ENCODE measurements around the gene HS6ST1.

Gene HS6ST1

GRCh38 chr2:128290356-128290755 lies 28.3 kb downstream of the HS6ST1 start:
- no peak overlapping the region for H3K4me3 ChIP-seq (replicated peaks; ENCODE audit: low read depth, low read length)
- TF ChIP-seq, protein P1, sequence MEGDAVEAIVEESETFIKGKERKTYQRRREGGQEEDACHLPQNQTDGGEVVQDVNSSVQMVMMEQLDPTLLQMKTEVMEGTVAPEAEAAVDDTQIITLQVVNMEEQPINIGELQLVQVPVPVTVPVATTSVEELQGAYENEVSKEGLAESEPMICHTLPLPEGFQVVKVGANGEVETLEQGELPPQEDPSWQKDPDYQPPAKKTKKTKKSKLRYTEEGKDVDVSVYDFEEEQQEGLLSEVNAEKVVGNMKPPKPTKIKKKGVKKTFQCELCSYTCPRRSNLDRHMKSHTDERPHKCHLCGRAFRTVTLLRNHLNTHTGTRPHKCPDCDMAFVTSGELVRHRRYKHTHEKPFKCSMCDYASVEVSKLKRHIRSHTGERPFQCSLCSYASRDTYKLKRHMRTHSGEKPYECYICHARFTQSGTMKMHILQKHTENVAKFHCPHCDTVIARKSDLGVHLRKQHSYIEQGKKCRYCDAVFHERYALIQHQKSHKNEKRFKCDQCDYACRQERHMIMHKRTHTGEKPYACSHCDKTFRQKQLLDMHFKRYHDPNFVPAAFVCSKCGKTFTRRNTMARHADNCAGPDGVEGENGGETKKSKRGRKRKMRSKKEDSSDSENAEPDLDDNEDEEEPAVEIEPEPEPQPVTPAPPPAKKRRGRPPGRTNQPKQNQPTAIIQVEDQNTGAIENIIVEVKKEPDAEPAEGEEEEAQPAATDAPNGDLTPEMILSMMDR (IDR thresholded peaks at IDR 0.05; ENCODE audit: low read length, missing control alignments), result no peak
- DNase-seq (ENCODE audit: low read depth), result no peak

DNA sequence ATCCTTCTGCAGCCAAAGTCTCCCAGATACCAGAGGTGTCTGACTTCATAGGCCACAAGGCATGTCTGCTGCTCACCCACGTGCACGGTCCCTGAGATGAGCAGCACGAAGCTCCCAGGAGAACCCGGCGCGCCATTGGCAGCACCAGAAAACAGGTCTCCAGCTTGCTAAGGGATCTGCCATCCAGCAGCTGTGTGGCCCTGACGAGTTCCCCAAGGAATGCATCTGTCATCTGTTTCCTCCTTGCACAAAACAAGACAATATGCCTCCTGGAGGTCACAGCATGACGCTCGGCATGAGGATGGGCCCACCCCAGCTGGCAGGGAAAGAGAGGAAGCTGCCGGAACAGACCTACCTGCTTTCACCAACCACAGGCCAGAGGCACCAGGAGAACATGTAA lies 29.2 kb downstream of the HS6ST1 start:
- no peak for DNase-seq (ENCODE audit: low read depth)
- TF ChIP-seq, protein P1 (IDR thresholded peaks at IDR 0.05; ENCODE audit: low read length, missing control alignments), result no peak
- H3K4me3 ChIP-seq (replicated peaks; ENCODE audit: low read depth, low read length), result no peak overlapping the region

- no peak for DNase-seq (ENCODE audit: low read depth)
- H3K4me3 ChIP-seq (replicated peaks; ENCODE audit: low read depth, low read length), result no peak overlapping the region
- TF ChIP-seq, protein P1 (IDR thresholded peaks at IDR 0.05; ENCODE audit: low read length, missing control alignments), result no peak
Measured at GRCh38 chr2:128288781-128289180, 29.9 kb downstream of the HS6ST1 start.

DNA sequence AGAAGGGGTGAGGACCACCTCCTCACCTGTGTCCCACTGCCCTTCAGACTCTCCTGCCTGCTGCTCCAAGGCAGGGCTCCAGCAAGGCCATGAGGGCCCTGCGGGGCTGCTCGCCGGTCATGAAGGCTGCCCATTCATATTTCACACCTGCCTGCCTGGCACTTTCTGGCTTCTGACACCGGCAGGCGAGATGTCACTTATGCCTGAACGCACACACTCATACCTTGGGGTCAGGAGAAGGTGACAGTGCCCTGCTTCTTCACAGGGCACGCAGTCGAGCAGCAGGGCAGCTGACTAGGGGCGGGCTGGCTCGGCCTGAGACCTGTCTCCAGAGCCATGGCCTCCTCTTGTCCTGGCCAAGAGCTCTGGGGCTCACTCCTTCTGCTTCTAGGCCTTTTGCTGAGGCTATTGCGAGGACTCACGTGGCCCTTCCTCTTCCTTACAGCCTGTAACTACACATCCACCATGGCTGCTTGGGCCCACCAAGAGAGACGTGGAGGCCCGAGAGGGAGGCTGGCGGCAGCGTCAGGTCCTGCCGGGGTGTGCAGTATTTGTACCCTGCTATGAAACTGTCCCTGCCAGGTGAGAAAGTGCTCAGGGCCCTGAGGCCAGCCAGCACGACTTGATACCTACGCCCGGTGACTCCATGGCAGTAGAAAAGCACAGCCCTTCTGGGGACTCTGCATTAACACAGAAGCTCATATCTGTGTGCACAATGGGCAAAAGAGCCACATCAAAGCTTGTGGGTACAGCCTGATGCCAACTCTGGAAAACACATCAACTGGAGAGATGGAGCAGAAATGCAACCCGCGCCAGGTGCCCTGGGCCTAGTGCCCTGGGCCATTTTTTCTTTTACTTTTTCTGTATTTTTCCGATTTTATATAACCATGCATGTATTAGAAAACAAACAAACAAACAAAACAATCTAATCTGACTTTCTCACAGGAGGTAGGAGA lies 30.6 kb downstream of the HS6ST1 start:
- TF ChIP-seq, protein P1 (IDR thresholded peaks at IDR 0.05; ENCODE audit: low read length, missing control alignments), result no peak
- H3K4me3 ChIP-seq (replicated peaks; ENCODE audit: low read depth, low read length), result no peak overlapping the region
- no peak for DNase-seq (ENCODE audit: low read depth)

- TF ChIP-seq, protein P1 (IDR thresholded peaks at IDR 0.05; ENCODE audit: low read length, missing control alignments), result no peak
- no peak overlapping the region for H3K4me3 ChIP-seq (replicated peaks; ENCODE audit: low read depth, low read length)
- no peak for DNase-seq (ENCODE audit: low read depth)
Measured at GRCh38 chr2:128286905-128287779, 31.5 kb downstream of the HS6ST1 start.

GRCh38 chr2:128286011-128286721 lies 32.5 kb downstream of the HS6ST1 start:
- no peak overlapping the region for H3K4me3 ChIP-seq (replicated peaks; ENCODE audit: low read depth, low read length)
- TF ChIP-seq, protein P1 (IDR thresholded peaks at IDR 0.05; ENCODE audit: low read length, missing control alignments), result no peak
- no peak for DNase-seq (ENCODE audit: low read depth)

Data from fibroblast of pulmonary artery (primary cell).